HL-60 (cell line): Measurements from ENCODE around the gene RPN1.
A peak's percentile ranks its signal among the peaks of the same experiment; 100 is the strongest.

ENCODE experiments used
- DNase-seq, 2 experiments: peaks; one replicate each; pipeline ENCODE4 v3.0.0-alpha.2; 2010 to 2020; ENCODE audit warnings: low read depth in 1 of 2, low spot score in 1 of 2
- H3K27ac ChIP-seq: fragments of 250-450 bp; sonication (Bioruptor Pico); replicated peaks from 2 replicates; pipeline ENCODE4 v1.5.1; 2020; ENCODE audit warnings: mild to moderate bottlenecking, moderate library complexity
- H3K27me3 ChIP-seq: fragments of 250-450 bp; sonication (Bioruptor Pico); 2 replicates; pipeline ENCODE4 v1.5.1; 2021; ENCODE audit warnings: mild to moderate bottlenecking, moderate library complexity; ENCODE audit not compliant: insufficient read depth, poor library complexity, severe bottlenecking
- H3K4me3 ChIP-seq: replicated peaks from 2 replicates; pipeline ENCODE4 v1.5.1; 2011; ENCODE audit warnings: mild to moderate bottlenecking, control low read depth, low read length; ENCODE audit not compliant: insufficient read depth
- CTCF ChIP-seq: IDR thresholded peaks from one replicate; pipeline ENCODE4 v1.5.1; 2011; ENCODE audit warnings: low read length, control low read depth, inconsistent platforms; ENCODE audit not compliant: insufficient read depth
- GABPA ChIP-seq: IDR thresholded peaks from 2 replicates; pipeline ENCODE4 v1.6.1; 2012; ENCODE audit warnings: low read depth
- POLR2AphosphoS5 ChIP-seq: IDR thresholded peaks from 2 replicates; pipeline ENCODE4 v1.6.1; 2012; ENCODE audit warnings: low read depth
- REST ChIP-seq: IDR thresholded peaks from 2 replicates; pipeline ENCODE4 v1.6.1; 2012; ENCODE audit warnings: low read depth; ENCODE audit not compliant: insufficient replicate concordance
- SPI1 ChIP-seq: IDR thresholded peaks from 2 replicates; pipeline ENCODE4 v1.6.1; 2012; ENCODE audit warnings: low read depth, mild to moderate bottlenecking, borderline replicate concordance

RPN1 gene

GRCh38 chr3:128598884-128599664 is 51.5 kb downstream of the RPN1 start:
- TF ChIP-seq REST: no peak
- TF ChIP-seq SPI1: peak; percentile 40; the same call in 1 of the 2 replicates
- no peak for TF ChIP-seq GABPA
- TF ChIP-seq POLR2AphosphoS5: peak; percentile 49; the same call in 1 of the 2 replicates
- Histone ChIP-seq H3K27me3 (no peaks in the 10 kb centered on the region), H3K4me3 (no peak overlapping the region), H3K27ac (peak overlapping the region; percentile 82)
- peak in 1 of 2 experiments; percentile 78 for DNase-seq

GRCh38 chr3:128597900-128598299 is 52.7 kb downstream of the RPN1 start:
- no peak for DNase-seq
- Histone ChIP-seq H3K4me3 (no peak overlapping the region), H3K27ac (peak overlapping the region; percentile 82), H3K27me3 (no peaks in the 10 kb centered on the region)
- TF ChIP-seq POLR2AphosphoS5: no peak; the same call in 1 of the 2 replicates
- no peak for TF ChIP-seq GABPA
- no peak for TF ChIP-seq SPI1
- TF ChIP-seq REST: no peak
- no peak for TF ChIP-seq CTCF

- no peak for TF ChIP-seq POLR2AphosphoS5
- TF ChIP-seq CTCF: no peak
- no peak for TF ChIP-seq REST
- no peak for TF ChIP-seq SPI1
- TF ChIP-seq GABPA: no peak
- DNase-seq: no peak
- no peaks in the 10 kb centered on the region for H3K27me3 ChIP-seq
- no peak overlapping the region for H3K4me3 ChIP-seq
- peak overlapping the region; percentile 92 for H3K27ac ChIP-seq
These were observed 57.8 kb downstream of the RPN1 start for GRCh38 chr3:128592864-128593263.
